Right ventricle myocardium superior (tissue), 1 donor: ENCODE measurements around the gene USP3. TPM values are rescaled to one million over a fixed set of nuclear protein-coding genes. Genes with fewer than 3 reads are reported as not detected.
"Not testable (repeated sequence)": the region's sequence is repeated elsewhere in the genome, so short reads cannot be mapped to it uniquely, and the experiment has no call there.

Experiments used
- ATAC-seq: fragments of 200-7000 bp; cut with Tn5 transposase; one replicate; pipeline ENCODE4 v1.9.1; 2020; ENCODE audit warnings: mild to moderate bottlenecking; ENCODE audit not compliant: poor library complexity
- DNase-seq: peaks from one replicate; pipeline ENCODE4 v3.0.0-alpha.2; 2020
- intact Hi-C: fragments of 100-400 bp; cut with DNase I; formaldehyde crosslinking; loops from one replicate; pipeline ENCODE4 v1.11.2; 2022
- total RNA-seq: library from RNA; stranded (reverse); fragmentation: NEBNext Ultra II Directional; extraction: Animal tissue kit (Norgen Biotek cat#: 25700); gene quantifications from one replicate; pipeline ENCODE4 v1.2.1, GENCODE V29; 2021
- donor health status: DM: no; HTN: yes; CAD: no; lungs with severe emphysema.

The USP3 gene
- total RNA-seq, 1 donor from 2014 or later, result 15.9 TPM

GRCh38 chr15:63615935-63616334 lies 111.5 kb downstream of the USP3 start:
- intact Hi-C loops, result no loop called here
- DNase-seq (no peak), ATAC-seq (no peak)

- ATAC-seq, intact Hi-C loops, DNase-seq: not testable (repeated sequence)
Measured at GRCh38 chr15:63617147-63617546, 112.8 kb downstream of the USP3 start.

- ATAC-seq, intact Hi-C loops, DNase-seq: not testable (repeated sequence)
Measured at GRCh38 chr15:63617627-63618026, 113.2 kb downstream of the USP3 start.

- DNase-seq, ATAC-seq: not testable (repeated sequence)
- intact Hi-C loops, result loop anchor here (10.0 kb wide), 1 partner anchor 114 kb away; no protein-coding TSS in a partner anchor
Measured at GRCh38 chr15:63620760-63621159, 116.4 kb downstream of the USP3 start.

GRCh38 chr15:63623232-63623969 lies 119.0 kb downstream of the USP3 start:
- ATAC-seq (no peak), DNase-seq (no peak)
- intact Hi-C loops, result loop anchor here (10.0 kb wide), 1 partner anchor 111 kb away; no protein-coding TSS in a partner anchor

GRCh38 chr15:63626955-63627354 lies 122.6 kb downstream of the USP3 start:
- ATAC-seq (no peak), DNase-seq (no peak)
- intact Hi-C loops, result loop anchor here (10.0 kb wide), 1 partner anchor 108 kb away; no protein-coding TSS in a partner anchor

- intact Hi-C loops, result loop anchor here (10.0 kb wide), 1 partner anchor 107 kb away; no protein-coding TSS in a partner anchor
- ATAC-seq, result no peak
- DNase-seq, result no peak
Measured at GRCh38 chr15:63628123-63628822, 123.9 kb downstream of the USP3 start.

GRCh38 chr15:63630036-63630751 lies 125.8 kb downstream of the USP3 start:
- intact Hi-C loops, result no loop called here
- no peak for DNase-seq

GRCh38 chr15:63633312-63633711 lies 128.9 kb downstream of the USP3 start:
- DNase-seq (no peak), ATAC-seq (no peak)
- intact Hi-C loops, result no loop called here

More at GRCh38 chr15:63630036-63630751, 125.8 kb downstream of the USP3 start:
- no peak for ATAC-seq

- intact Hi-C loops, result no loop called here
- ATAC-seq, result no peak
- no peak for DNase-seq
Measured at GRCh38 chr15:63634154-63634553, 129.8 kb downstream of the USP3 start.

GRCh38 chr15:63636518-63637061 lies 132.2 kb downstream of the USP3 start:
- intact Hi-C loops, result no loop called here
- DNase-seq, result no peak
- ATAC-seq, result no peak

GRCh38 chr15:63638839-63639238 lies 134.4 kb downstream of the USP3 start:
- intact Hi-C loops, result no loop called here
- ATAC-seq (no peak), DNase-seq (no peak)

GRCh38 chr15:63640146-63640545 lies 135.8 kb downstream of the USP3 start:
- no peak for ATAC-seq
- DNase-seq, result no peak
- intact Hi-C loops, result no loop called here

Other genes starting within 250 kb of the USP3 start
- gene APH1B, start 227.0 kb upstream of the USP3 start, total RNA-seq, result 7.1 TPM
- 0.27 TPM for gene CA12, start 122.7 kb upstream of the USP3 start, total RNA-seq
- gene FBXL22, start 92.8 kb downstream of the USP3 start, total RNA-seq, result 31.0 TPM